ENCODE measurements around the gene AGAP1. TPM values are rescaled to one million over a fixed set of nuclear protein-coding genes. Genes with fewer than 3 reads are reported as not detected.

Gene AGAP1
- total RNA-seq, 1 donor from 2014 or later: 39.4 TPM

DNA sequence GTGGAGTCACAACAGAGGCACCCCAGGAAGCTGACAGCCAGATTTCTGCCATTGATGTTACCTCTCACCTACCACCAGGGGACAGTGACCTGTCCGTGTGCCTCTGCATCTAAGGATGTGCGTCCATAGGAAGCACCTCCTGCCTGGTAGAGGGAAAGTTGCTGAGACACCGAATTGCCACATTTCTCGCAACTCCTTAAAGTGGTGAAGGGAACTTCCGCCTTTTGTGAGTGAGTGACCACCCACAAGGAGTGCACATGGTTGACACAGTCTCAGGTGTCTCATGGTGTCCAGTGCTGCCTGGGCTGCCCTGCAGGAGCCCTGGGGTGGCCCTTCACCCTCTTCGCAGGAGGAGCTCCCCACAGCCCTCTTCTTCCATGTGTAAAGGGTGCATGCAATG is 472.6 kb downstream of the AGAP1 start:
- FAIRE-seq (no peak), DNase-seq (ENCODE audit: low read depth) (no peak)
- H3K4me3 ChIP-seq (ENCODE audit: insufficient read depth, low read depth, low read length): no peak overlapping the region
- no peaks in the 10 kb centered on the region for H3K79me2 ChIP-seq (ENCODE audit: insufficient read depth, low read length)
- H3K4me1 Mint-ChIP-seq (ENCODE audit: low read depth, unreplicated experiment): no peaks in the 10 kb centered on the region
- H3K9ac ChIP-seq (ENCODE audit: low read length): no peak overlapping the region
- no peaks in the 10 kb centered on the region for H3K9me3 ChIP-seq (ENCODE audit: insufficient read depth, low read depth, low read length)
- no peak overlapping the region for H2AFZ ChIP-seq (ENCODE audit: low read depth, low read length)
- H3K9me3 Mint-ChIP-seq (ENCODE audit: unreplicated experiment): no peaks in the 10 kb centered on the region
- H3K27me3 Mint-ChIP-seq (ENCODE audit: low read depth, unreplicated experiment): no peaks in the 10 kb centered on the region
- no peak overlapping the region for H3K4me3 Mint-ChIP-seq (ENCODE audit: unreplicated experiment)
- H3K4me2 ChIP-seq (ENCODE audit: low read length): no peak overlapping the region
- no peaks in the 10 kb centered on the region for H3K4me1 ChIP-seq (ENCODE audit: insufficient read depth, low read length)
- H3K27ac ChIP-seq (ENCODE audit: low read depth, low read length): no peak overlapping the region
- TF ChIP-seq, protein P1, sequence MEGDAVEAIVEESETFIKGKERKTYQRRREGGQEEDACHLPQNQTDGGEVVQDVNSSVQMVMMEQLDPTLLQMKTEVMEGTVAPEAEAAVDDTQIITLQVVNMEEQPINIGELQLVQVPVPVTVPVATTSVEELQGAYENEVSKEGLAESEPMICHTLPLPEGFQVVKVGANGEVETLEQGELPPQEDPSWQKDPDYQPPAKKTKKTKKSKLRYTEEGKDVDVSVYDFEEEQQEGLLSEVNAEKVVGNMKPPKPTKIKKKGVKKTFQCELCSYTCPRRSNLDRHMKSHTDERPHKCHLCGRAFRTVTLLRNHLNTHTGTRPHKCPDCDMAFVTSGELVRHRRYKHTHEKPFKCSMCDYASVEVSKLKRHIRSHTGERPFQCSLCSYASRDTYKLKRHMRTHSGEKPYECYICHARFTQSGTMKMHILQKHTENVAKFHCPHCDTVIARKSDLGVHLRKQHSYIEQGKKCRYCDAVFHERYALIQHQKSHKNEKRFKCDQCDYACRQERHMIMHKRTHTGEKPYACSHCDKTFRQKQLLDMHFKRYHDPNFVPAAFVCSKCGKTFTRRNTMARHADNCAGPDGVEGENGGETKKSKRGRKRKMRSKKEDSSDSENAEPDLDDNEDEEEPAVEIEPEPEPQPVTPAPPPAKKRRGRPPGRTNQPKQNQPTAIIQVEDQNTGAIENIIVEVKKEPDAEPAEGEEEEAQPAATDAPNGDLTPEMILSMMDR (IDR thresholded peaks at IDR 0.05; ENCODE audit: insufficient read depth, low read depth, low read length): no peak
- TF ChIP-seq EZH2 (IDR thresholded peaks at IDR 0.05; ENCODE audit: insufficient read depth, low read length): no peak
- H4K20me1 ChIP-seq (ENCODE audit: insufficient read depth, low read length): no peaks in the 10 kb centered on the region
- no peaks in the 10 kb centered on the region for H3K27me3 ChIP-seq (ENCODE audit: insufficient read depth, low read length)
- no peaks in the 10 kb centered on the region for H3K36me3 ChIP-seq (ENCODE audit: insufficient read depth, low read length)
- peaks cover 15% of the 10 kb centered on the region for H3K36me3 Mint-ChIP-seq (ENCODE audit: low read depth, unreplicated experiment)
- H3K27ac Mint-ChIP-seq (ENCODE audit: unreplicated experiment): no peak overlapping the region

GRCh38 chr2:235966932-235967757 is 473.3 kb downstream of the AGAP1 start:
- DNase-seq (ENCODE audit: low read depth) (no peak), FAIRE-seq (no peak)
- no peak overlapping the region for H3K27ac Mint-ChIP-seq (ENCODE audit: unreplicated experiment)

More at GRCh38 chr2:235966932-235967757, 473.3 kb downstream of the AGAP1 start:
- no peak overlapping the region for H2AFZ ChIP-seq (ENCODE audit: low read depth, low read length)
- no peaks in the 10 kb centered on the region for H3K4me1 Mint-ChIP-seq (ENCODE audit: low read depth, unreplicated experiment)
- no peak overlapping the region for H3K27ac ChIP-seq (ENCODE audit: low read depth, low read length)
- H3K79me2 ChIP-seq (ENCODE audit: insufficient read depth, low read length): no peaks in the 10 kb centered on the region
- H3K4me2 ChIP-seq (ENCODE audit: low read length): no peak overlapping the region
- no peaks in the 10 kb centered on the region for H3K27me3 ChIP-seq (ENCODE audit: insufficient read depth, low read length)
- H3K27me3 Mint-ChIP-seq (ENCODE audit: low read depth, unreplicated experiment): no peaks in the 10 kb centered on the region
- no peaks in the 10 kb centered on the region for H4K20me1 ChIP-seq (ENCODE audit: insufficient read depth, low read length)
- no peak overlapping the region for H3K4me3 Mint-ChIP-seq (ENCODE audit: unreplicated experiment)
- H3K9ac ChIP-seq (ENCODE audit: low read length): no peak overlapping the region
- no peak overlapping the region for H3K4me3 ChIP-seq (ENCODE audit: insufficient read depth, low read depth, low read length)
- TF ChIP-seq, protein P1 (IDR thresholded peaks at IDR 0.05; ENCODE audit: insufficient read depth, low read depth, low read length): no peak
- no peak for TF ChIP-seq EZH2 (IDR thresholded peaks at IDR 0.05; ENCODE audit: insufficient read depth, low read length)
- H3K4me1 ChIP-seq (ENCODE audit: insufficient read depth, low read length): no peaks in the 10 kb centered on the region
- H3K9me3 Mint-ChIP-seq (ENCODE audit: unreplicated experiment): no peaks in the 10 kb centered on the region
- H3K36me3 ChIP-seq (ENCODE audit: insufficient read depth, low read length): no peaks in the 10 kb centered on the region
- H3K36me3 Mint-ChIP-seq (ENCODE audit: low read depth, unreplicated experiment): peaks cover 12% of the 10 kb centered on the region
- H3K9me3 ChIP-seq (ENCODE audit: insufficient read depth, low read depth, low read length): no peaks in the 10 kb centered on the region
